Caco-2 (cell line): ENCODE results near the gene BHLHE23. TPM values are rescaled to one million over a fixed set of nuclear protein-coding genes. Genes with fewer than 3 reads are reported as not detected.

ENCODE experiments used
- BruUV-seq: library from RNA; stranded (reverse); fragments of 400-500 nt; replicated peaks from 2 replicates; lab custom pipeline; 2021; lab: Mats Ljungman, UMichigan
- CTCF ChIA-PET: fragments of 300-600 bp; sonication (Branson Sonifier 250); formaldehyde crosslinking; loops from one replicate; lab custom pipeline; 2022; ENCODE audit warnings: antibody characterized with exemption; lab: Charles Lee
- POLR2A ChIA-PET: fragments of 300-600 bp; sonication (Branson Sonifier 250); formaldehyde crosslinking; loops from one replicate; lab custom pipeline; 2022; ENCODE audit warnings: antibody characterized with exemption; lab: Charles Lee
- DNase-seq, 2 experiments: peaks; one replicate each; pipeline versions ENCODE4 v3.0.0 to v3.0.0-alpha.2; 2020 to 2022
- H3K27me3 ChIP-seq: replicated peaks from 2 replicates; pipeline ENCODE4 v1.6.0; 2011; ENCODE audit warnings: low read length; ENCODE audit not compliant: control insufficient read depth, insufficient read depth
- H3K36me3 ChIP-seq: 2 replicates; pipeline ENCODE4 v1.5.1; 2011; ENCODE audit warnings: low read length; ENCODE audit not compliant: control insufficient read depth, insufficient read depth
- H3K4me1 ChIP-seq: fragments of 250-450 bp; sonication (Bioruptor Pico); 2 replicates; pipeline ENCODE4 v1.5.1; 2020; ENCODE audit warnings: mild to moderate bottlenecking
- H3K4me3 ChIP-seq: 2 replicates; pipeline ENCODE4 v1.5.1; 2011; ENCODE audit warnings: low read depth, mild to moderate bottlenecking, control low read depth, low read length
- H3K9me3 ChIP-seq: fragments of 250-450 bp; sonication (Bioruptor Pico); 2 replicates; pipeline ENCODE4 v1.5.1; 2020; ENCODE audit warnings: mild to moderate bottlenecking, moderate library complexity
- H3K27ac Mint-ChIP-seq: one replicate; pipeline ENCODE4 v1.8.0; 2022; ENCODE audit warnings: mixed read lengths; ENCODE audit not compliant: unreplicated experiment
- H3K27me3 Mint-ChIP-seq: one replicate; pipeline ENCODE4 v1.8.0; 2022; ENCODE audit warnings: mixed read lengths; ENCODE audit not compliant: insufficient read depth, unreplicated experiment
- H3K36me3 Mint-ChIP-seq: one replicate; pipeline ENCODE4 v1.8.0; 2022; ENCODE audit warnings: mild to moderate bottlenecking, mixed read lengths; ENCODE audit not compliant: insufficient read depth, unreplicated experiment
- H3K4me1 Mint-ChIP-seq: one replicate; pipeline ENCODE4 v1.8.0; 2022; ENCODE audit warnings: low read depth, mixed read lengths; ENCODE audit not compliant: unreplicated experiment
- H3K4me3 Mint-ChIP-seq: one replicate; pipeline ENCODE4 v1.8.0; 2022; ENCODE audit warnings: mild to moderate bottlenecking, moderate library complexity, mixed read lengths; ENCODE audit not compliant: unreplicated experiment
- H3K9me3 Mint-ChIP-seq: one replicate; pipeline ENCODE4 v1.8.0; 2022; ENCODE audit warnings: mixed read lengths; ENCODE audit not compliant: unreplicated experiment
- intact Hi-C: fragments of 100-400 bp; cut with micrococcal nuclease; formaldehyde crosslinking; loops from one replicate; pipeline ENCODE4 v1.10.0; 2022; ENCODE audit not compliant: unreplicated experiment
- total RNA-seq: library from RNA; stranded (reverse); gene quantifications from 2 replicates; pipeline ENCODE4 v1.2.3, GENCODE V29; 2022
- TF ChIP-seq, protein P1 (sequence below), 2 experiments: fragments of 200-600 bp in 1 of 2; IDR thresholded peaks; 1 replicate in 1 of 2; 2 replicates in 1 of 2; pipeline versions ENCODE4 v1.5.1 to v1.8.0; 2011 to 2022; ENCODE audit warnings: antibody characterized with exemption in 1 of 2, control low read depth in 1 of 2, inconsistent platforms in 1 of 2, low read depth in 1 of 2, low read length in 1 of 2, mild to moderate bottlenecking in 1 of 2, moderate library complexity in 1 of 2; ENCODE audit not compliant: insufficient read depth in 1 of 2, severe bottlenecking in 1 of 2, unreplicated experiment in 1 of 2

BHLHE23 gene
- total RNA-seq, 1 experiment from 2014 or later = 0.95 TPM

DNA sequence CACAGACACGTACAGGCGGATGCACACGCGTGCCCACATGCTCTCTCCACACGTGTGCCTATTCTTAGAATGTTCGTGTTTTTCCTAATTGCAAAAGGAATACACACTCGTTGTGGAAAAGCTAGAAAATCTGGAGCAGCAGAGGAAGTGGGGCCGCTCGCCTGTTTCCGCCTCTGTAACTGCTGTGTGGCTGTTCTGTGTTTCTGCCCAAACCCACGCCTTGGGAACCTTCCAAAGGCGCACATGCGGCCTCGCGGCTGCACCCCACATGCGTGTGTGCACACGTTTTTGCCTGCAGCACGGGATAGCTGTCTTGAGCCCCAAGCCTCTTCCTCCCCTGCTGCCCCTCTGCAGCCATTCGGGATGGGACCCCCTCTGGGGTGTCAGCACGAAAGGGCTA, 42.1 kb downstream of the BHLHE23 start:
- Mint-ChIP-seq H3K4me1 (no peaks in the 10 kb centered on the region), H3K27ac (no peak overlapping the region), H3K4me3 (no peak overlapping the region), H3K36me3 (peaks cover 43% of the 10 kb centered on the region), H3K9me3 (no peaks in the 10 kb centered on the region), H3K27me3 (no peaks in the 10 kb centered on the region)
- Histone ChIP-seq H3K27me3 (no peaks in the 10 kb centered on the region), H3K36me3 (peaks cover 18% of the 10 kb centered on the region), H3K4me1 (no peaks in the 10 kb centered on the region), H3K4me3 (no peak overlapping the region), H3K9me3 (no peaks in the 10 kb centered on the region)
- DNase-seq = no peak
- BruUV-seq = no TSS peak
- intact Hi-C loops = no loop called here
- ChIA-PET POLR2A (interaction anchor here (0.6 kb wide), 1 partner anchor 579 kb away, joined by 4 read pairs; no protein-coding TSS in a partner anchor), CTCF (interaction anchor here (1.2 kb wide), 1 partner anchor 8 kb away, joined by 5 read pairs; no protein-coding TSS in a partner anchor)
- TF ChIP-seq, protein P1, sequence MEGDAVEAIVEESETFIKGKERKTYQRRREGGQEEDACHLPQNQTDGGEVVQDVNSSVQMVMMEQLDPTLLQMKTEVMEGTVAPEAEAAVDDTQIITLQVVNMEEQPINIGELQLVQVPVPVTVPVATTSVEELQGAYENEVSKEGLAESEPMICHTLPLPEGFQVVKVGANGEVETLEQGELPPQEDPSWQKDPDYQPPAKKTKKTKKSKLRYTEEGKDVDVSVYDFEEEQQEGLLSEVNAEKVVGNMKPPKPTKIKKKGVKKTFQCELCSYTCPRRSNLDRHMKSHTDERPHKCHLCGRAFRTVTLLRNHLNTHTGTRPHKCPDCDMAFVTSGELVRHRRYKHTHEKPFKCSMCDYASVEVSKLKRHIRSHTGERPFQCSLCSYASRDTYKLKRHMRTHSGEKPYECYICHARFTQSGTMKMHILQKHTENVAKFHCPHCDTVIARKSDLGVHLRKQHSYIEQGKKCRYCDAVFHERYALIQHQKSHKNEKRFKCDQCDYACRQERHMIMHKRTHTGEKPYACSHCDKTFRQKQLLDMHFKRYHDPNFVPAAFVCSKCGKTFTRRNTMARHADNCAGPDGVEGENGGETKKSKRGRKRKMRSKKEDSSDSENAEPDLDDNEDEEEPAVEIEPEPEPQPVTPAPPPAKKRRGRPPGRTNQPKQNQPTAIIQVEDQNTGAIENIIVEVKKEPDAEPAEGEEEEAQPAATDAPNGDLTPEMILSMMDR (IDR thresholded peaks at IDR 0.05; ENCODE audit: insufficient read depth in 1 of 2, low read depth in 1 of 2, low read length in 1 of 2, severe bottlenecking in 1 of 2, unreplicated experiment in 1 of 2) = no peak

DNA sequence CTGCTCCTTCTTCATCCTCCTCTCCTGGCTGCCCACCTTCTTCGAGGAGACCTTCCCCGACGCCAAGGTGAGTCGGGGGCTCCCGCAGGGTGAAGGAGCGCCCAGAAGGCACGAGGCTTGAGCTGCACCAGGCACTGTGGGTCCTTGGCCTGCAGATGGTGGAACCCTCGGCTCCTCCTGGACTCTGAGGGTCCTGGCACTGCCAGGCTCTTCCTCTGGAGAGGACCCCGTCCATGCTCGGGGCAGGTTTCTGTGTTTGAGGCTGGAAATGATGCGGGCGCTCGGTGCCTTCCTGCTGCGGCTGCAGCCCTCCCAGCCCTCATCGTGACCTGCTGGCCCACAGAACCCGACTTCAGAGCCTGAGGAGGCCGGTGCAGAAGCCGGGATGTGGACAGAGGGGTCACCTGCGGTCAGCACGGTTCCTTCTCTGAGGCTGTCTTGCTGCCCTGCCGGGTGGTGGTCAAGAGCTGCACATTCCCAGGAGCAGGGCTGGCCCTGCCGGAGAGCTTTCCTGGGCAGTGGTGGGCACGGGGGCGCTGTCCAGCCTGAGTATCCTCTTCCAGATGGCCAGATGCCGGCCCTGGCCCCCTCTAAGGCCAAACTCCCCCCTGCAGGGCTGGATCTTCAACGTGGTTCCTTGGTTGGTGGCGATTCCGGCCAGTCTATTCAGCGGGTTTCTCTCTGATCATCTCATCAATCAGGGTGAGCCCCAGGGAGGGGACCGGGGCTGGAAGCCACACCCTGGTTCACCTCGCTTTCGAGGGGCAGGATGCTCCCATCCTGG, 43.0 kb downstream of the BHLHE23 start:
- no peak for DNase-seq
- no peaks in the 10 kb centered on the region for H3K9me3 ChIP-seq
- ChIA-PET CTCF (interaction anchor here (0.8 to 1.2 kb wide), 2 partner anchors 9 to 45 kb away, joined by 3 to 5 read pairs; no protein-coding TSS in a partner anchor), POLR2A (no interaction called here)
- no peaks in the 10 kb centered on the region for H3K27me3 ChIP-seq
- BruUV-seq = no TSS peak
- TF ChIP-seq, protein P1 (IDR thresholded peaks at IDR 0.05; ENCODE audit: insufficient read depth in 1 of 2, low read depth in 1 of 2, low read length in 1 of 2, severe bottlenecking in 1 of 2, unreplicated experiment in 1 of 2) = no peak
- Mint-ChIP-seq H3K27me3 (no peaks in the 10 kb centered on the region), H3K9me3 (no peaks in the 10 kb centered on the region), H3K4me3 (no peak overlapping the region), H3K4me1 (no peaks in the 10 kb centered on the region), H3K36me3 (peaks cover 44% of the 10 kb centered on the region), H3K27ac (no peak overlapping the region)
- intact Hi-C loops = no loop called here
- peaks cover 19% of the 10 kb centered on the region for H3K36me3 ChIP-seq
- no peak overlapping the region for H3K4me3 ChIP-seq
- no peaks in the 10 kb centered on the region for H3K4me1 ChIP-seq

DNA sequence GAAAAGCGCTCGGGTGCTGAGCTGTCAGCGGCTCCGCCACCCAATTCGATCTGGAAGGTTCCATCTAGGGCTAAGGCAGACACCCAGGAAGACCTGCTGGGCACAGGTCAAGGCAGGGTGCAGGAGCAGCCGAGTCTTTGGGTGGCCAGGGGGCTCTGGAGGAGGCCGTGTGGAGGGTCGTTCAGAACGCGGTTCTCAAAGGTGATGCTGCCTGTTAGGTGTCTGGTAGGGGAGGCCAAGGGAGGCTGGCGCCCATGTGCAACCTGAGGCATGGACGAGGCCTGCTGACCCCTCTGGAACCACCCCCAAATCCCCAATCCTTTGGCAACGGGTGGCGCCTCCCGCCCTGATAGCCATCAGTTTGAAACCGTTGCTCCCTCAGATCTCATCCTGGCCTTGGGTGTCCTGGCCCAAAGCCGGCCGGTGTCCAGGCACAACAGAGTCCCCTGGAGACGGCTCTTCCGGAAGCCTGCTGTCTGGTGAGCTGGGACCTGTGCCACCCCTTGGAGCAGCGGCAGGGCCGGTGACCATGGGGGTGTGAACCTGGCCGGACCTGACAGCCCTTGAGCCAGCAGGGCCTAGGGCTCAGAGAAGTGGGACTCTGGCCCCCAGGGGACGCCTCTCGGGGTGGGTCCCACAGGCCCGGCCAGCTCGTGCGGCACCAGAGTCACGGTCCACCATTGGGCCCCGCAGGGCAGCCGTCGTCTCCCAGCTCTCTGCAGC, 43.7 kb downstream of the BHLHE23 start:
- intact Hi-C loops = no loop called here
- CTCF ChIA-PET = interaction anchor here (0.8 kb wide), 2 partner anchors 9 to 46 kb away, joined by 3 read pairs; no protein-coding TSS in a partner anchor

More for the DNA sequence above, 43.7 kb downstream of the BHLHE23 start:
- no peak overlapping the region for H3K4me3 Mint-ChIP-seq
- H3K27me3 ChIP-seq = no peaks in the 10 kb centered on the region
- TF ChIP-seq, protein P1 (IDR thresholded peaks at IDR 0.05; ENCODE audit: insufficient read depth in 1 of 2, low read depth in 1 of 2, low read length in 1 of 2, severe bottlenecking in 1 of 2, unreplicated experiment in 1 of 2) = no peak
- DNase-seq = no peak
- no peaks in the 10 kb centered on the region for H3K4me1 Mint-ChIP-seq
- no peak overlapping the region for H3K27ac Mint-ChIP-seq
- no TSS peak for BruUV-seq
- no peaks in the 10 kb centered on the region for H3K9me3 Mint-ChIP-seq
- H3K36me3 ChIP-seq = peaks cover 23% of the 10 kb centered on the region
- H3K27me3 Mint-ChIP-seq = no peaks in the 10 kb centered on the region
- H3K4me3 ChIP-seq = no peak overlapping the region
- H3K9me3 ChIP-seq = no peaks in the 10 kb centered on the region
- no peaks in the 10 kb centered on the region for H3K4me1 ChIP-seq
- peaks cover 52% of the 10 kb centered on the region for H3K36me3 Mint-ChIP-seq
- POLR2A ChIA-PET = no interaction called here
